Endothelial cell of umbilical vein (primary cell): ENCODE results near the gene DUSP14. TPM values are rescaled to one million over a fixed set of nuclear protein-coding genes. Genes with fewer than 3 reads are reported as not detected.

ENCODE experiments used
- BruUV-seq: library from RNA; stranded (reverse); fragments of 400-500 nt; replicated peaks from 2 replicates; lab custom pipeline; 2021; lab: Mats Ljungman, UMichigan
- CTCF ChIA-PET: fragments of 300-600, 350-600 bp; sonication (Branson Sonifier 250); formaldehyde crosslinking; loops from one replicate; lab custom pipeline; 2021; ENCODE audit warnings: antibody characterized with exemption, inconsistent platforms; lab: Charles Lee
- POLR2A ChIA-PET: fragments of 300-600, 350-600 bp; sonication (Branson Sonifier 250); formaldehyde crosslinking; loops from one replicate; lab custom pipeline; 2021; ENCODE audit warnings: antibody characterized with exemption, inconsistent platforms; lab: Charles Lee
- DNase-seq: peaks from one replicate; pipeline ENCODE4 v3.0.0-alpha.2; 2011; ENCODE audit warnings: low read depth, low spot score
- FAIRE-seq: peaks from 2 replicates; lab custom pipeline; 2011; peaks lifted over from hg19 to GRCh38; lab: Jason Lieb, UNC
- H2AFZ ChIP-seq: 2 replicates; pipeline ENCODE4 v1.6.0; 2012; ENCODE audit warnings: low read depth, low read length, control low read depth, inconsistent platforms
- H3K27ac ChIP-seq: 2 replicates; pipeline ENCODE4 v1.5.1; 2011; ENCODE audit warnings: low read depth, mild to moderate bottlenecking, control low read depth, low read length, moderate library complexity; ENCODE audit not compliant: insufficient read depth
- H3K27me3 ChIP-seq, 2 experiments: 2 replicates each; pipeline versions ENCODE4 v1.6.0 to v1.6.1; 2011; ENCODE audit warnings: low read length in 2 of 2, mixed read lengths in 1 of 2; ENCODE audit not compliant: control insufficient read depth in 2 of 2, insufficient read depth in 2 of 2
- H3K36me3 ChIP-seq, 2 experiments: 2 replicates in 1 of 2; 3 replicates in 1 of 2; pipeline ENCODE4 v1.5.1; 2011; ENCODE audit warnings: low read length in 2 of 2, mild to moderate bottlenecking in 1 of 2, moderate library complexity in 1 of 2; ENCODE audit not compliant: control insufficient read depth in 2 of 2, insufficient read depth in 2 of 2; ENCODE audit errors: extremely low read depth in 1 of 2
- H3K4me1 ChIP-seq: 3 replicates; pipeline ENCODE4 v1.5.1; 2011; ENCODE audit warnings: mild to moderate bottlenecking, low read length; ENCODE audit not compliant: control insufficient read depth, insufficient read depth; ENCODE audit errors: extremely low read depth
- H3K4me2 ChIP-seq: 2 replicates; pipeline ENCODE4 v1.6.1; 2011; ENCODE audit warnings: low read length, control low read depth, mixed read lengths; ENCODE audit not compliant: insufficient read depth
- H3K4me3 ChIP-seq, 3 experiments: fragments of 200-600 bp in 1 of 3; sonication (generic), shearing (Covaris generic) in 1 of 3; replicated peaks in 1 of 3; 2 replicates each; pipeline ENCODE4 v1.5.1; 2011 to 2016; ENCODE audit warnings: control low read depth in 3 of 3, low read length in 3 of 3, mild to moderate bottlenecking in 2 of 3, inconsistent platforms in 1 of 3, low read depth in 1 of 3, moderate library complexity in 1 of 3; ENCODE audit not compliant: insufficient read depth in 1 of 3
- H3K79me2 ChIP-seq: 2 replicates; pipeline ENCODE4 v1.6.0; 2012; ENCODE audit warnings: low read length, inconsistent platforms; ENCODE audit not compliant: control insufficient read depth, insufficient read depth
- H3K9ac ChIP-seq: replicated peaks from 2 replicates; pipeline ENCODE3; 2011; ENCODE audit warnings: low read length, control low read depth; ENCODE audit not compliant: insufficient read depth; ENCODE audit errors: extremely low read depth
- H3K9me1 ChIP-seq: replicated peaks from 3 replicates; pipeline ENCODE4 v1.6.0; 2011; ENCODE audit warnings: mild to moderate bottlenecking, low read length; ENCODE audit not compliant: control insufficient read depth, insufficient read depth; ENCODE audit errors: extremely low read depth
- H3K9me3 ChIP-seq: replicated peaks from 2 replicates; pipeline ENCODE4 v1.5.1; 2012; ENCODE audit warnings: low read length, inconsistent platforms; ENCODE audit not compliant: control insufficient read depth, insufficient read depth
- H4K20me1 ChIP-seq: replicated peaks from 2 replicates; pipeline ENCODE3; 2011; ENCODE audit warnings: mild to moderate bottlenecking, low read length; ENCODE audit not compliant: control insufficient read depth, insufficient read depth; ENCODE audit errors: extremely low read depth
- CTCF ChIP-seq, 2 donors: IDR thresholded peaks; 1 replicate in 1 of 2; 2 replicates in 1 of 2; pipeline ENCODE4 v1.5.1; 2011; ENCODE audit warnings: low read length in 2 of 2, mild to moderate bottlenecking in 2 of 2, moderate library complexity in 2 of 2, control low read depth in 1 of 2, inconsistent platforms in 1 of 2, low read depth in 1 of 2; ENCODE audit not compliant: insufficient read depth in 1 of 2; ENCODE audit errors: extremely low read depth in 1 of 2
- EZH2 ChIP-seq: IDR thresholded peaks from 2 replicates; pipeline ENCODE4 v1.6.1; 2012; ENCODE audit warnings: borderline replicate concordance, low read depth, mild to moderate bottlenecking, moderate library complexity, low read length, inconsistent platforms; ENCODE audit not compliant: severe bottlenecking
- FOS ChIP-seq: IDR thresholded peaks from 2 replicates; pipeline ENCODE4 v1.6.1; 2011; ENCODE audit warnings: mild to moderate bottlenecking, low read length, moderate library complexity, borderline replicate concordance; ENCODE audit not compliant: insufficient read depth
- GATA2 ChIP-seq: IDR thresholded peaks from 2 replicates; pipeline ENCODE4 v1.7.0; 2011; ENCODE audit warnings: low read depth, mild to moderate bottlenecking, moderate library complexity, mixed read lengths, low read length; ENCODE audit not compliant: insufficient read length, insufficient read depth
- JUN ChIP-seq: IDR thresholded peaks from 2 replicates; pipeline ENCODE4 v1.6.1; 2011; ENCODE audit warnings: borderline replicate concordance, low read depth; ENCODE audit not compliant: insufficient read length, insufficient read depth
- POLR2A ChIP-seq: IDR thresholded peaks from 2 replicates; pipeline ENCODE4 v1.6.1; 2012; ENCODE audit warnings: low read depth, mild to moderate bottlenecking, control low read depth, low read length
- POLR2AphosphoS5 ChIP-seq: IDR thresholded peaks from 2 replicates; pipeline ENCODE4 v1.6.1; 2012; ENCODE audit warnings: low read depth, mild to moderate bottlenecking, control low read depth, low read length, moderate library complexity; ENCODE audit not compliant: insufficient read depth
- dilution Hi-C: fragments of 300-500 bp; cut with MboI; formaldehyde crosslinking; loops from one replicate; pipeline ENCODE4 v1.15.0; 2019; ENCODE audit warnings: low sequenced_read_pairs; ENCODE audit not compliant: extremely low pct_ligation_motif_present
- intact Hi-C: fragments of 100-400 bp; cut with micrococcal nuclease; formaldehyde crosslinking; loops from one replicate; pipeline ENCODE4 v1.10.0; 2022
- polyA plus RNA-seq, 4 experiments: library from polyadenylated mRNA; depleted of rRNA in 3 of 4; stranded (reverse) in 3 of 4; unstranded in 1 of 4; fragments of >200 nt; gene quantifications; 2 replicates each; pipeline versions ENCODE4 v1.2.1 to v1.2.3, GENCODE V29; 2011 to 2012; ENCODE audit warnings: missing spikeins in 1 of 4
- total RNA-seq: library from RNA; stranded (reverse); gene quantifications from 2 replicates; pipeline ENCODE4 v1.2.3, GENCODE V29; 2021

Gene DUSP14
- total and polyA plus RNA-seq, 2 donors (not counting 3 experiments of a cell fraction or from before 2014, with no cell fraction given) = 36.4 to 62.5 TPM

GRCh38 chr17:37465069-37465616, 24.5 kb upstream of the DUSP14 start:
- TF ChIP-seq EZH2 (no peak), CTCF (IDR thresholded peaks at IDR 0.05; ENCODE audit: extremely low read depth in 1 of 2, insufficient read depth in 1 of 2, low read depth in 1 of 2, low read length in 2 of 2) (no peak), POLR2AphosphoS5 (peak; percentile 47), JUN (peak; percentile 90), POLR2A (no peak), FOS (peak; percentile 64), GATA2 (peak; percentile 45)
- H3K4me1 ChIP-seq = peaks cover 16% of the 10 kb centered on the region
- H3K4me2 ChIP-seq = peak overlapping the region; percentile 82
- H3K9ac ChIP-seq = peak overlapping the region; percentile 58
- no peaks in the 10 kb centered on the region for H3K9me3 ChIP-seq
- ChIA-PET CTCF (interaction anchor here (1.0 to 1.6 kb wide), 2 partner anchors 11 to 12 kb away, joined by 3 to 4 read pairs; no protein-coding TSS in a partner anchor), POLR2A (interaction anchor here (0.6 kb wide), 1 partner anchor 58 kb away, joined by 5 read pairs; no protein-coding TSS in a partner anchor)
- DNase-seq (peak; percentile 88), FAIRE-seq (no peak)
- H2AFZ ChIP-seq = no peak overlapping the region
- H3K9me1 ChIP-seq = no peaks in the 10 kb centered on the region
- H4K20me1 ChIP-seq = no peaks in the 10 kb centered on the region
- dilution Hi-C loops (no loop called here), intact Hi-C loops (loop anchor here (1.0 to 2.0 kb wide), 3 partner anchors 12 to 58 kb away; partner anchors contain the start of genes ACACA and TADA2A)
- H3K79me2 ChIP-seq = no peaks in the 10 kb centered on the region
- no peak overlapping the region for H3K4me3 ChIP-seq
- peak overlapping the region; percentile 94 for H3K27ac ChIP-seq
- BruUV-seq = no TSS peak
- no peaks in the 10 kb centered on the region for H3K27me3 ChIP-seq
- peaks cover under 1 to 2% of the 10 kb centered on the region in 2 experiments for H3K36me3 ChIP-seq
